GM18858 (cell line): ENCODE measurements around the gene UBE2E2.
A peak's percentile ranks its signal among the peaks of the same experiment; 100 is the strongest.
"Not testable (repeated sequence)": the region's sequence is repeated elsewhere in the genome, so short reads cannot be mapped to it uniquely, and the experiment has no call there.

Experiments used
- ATAC-seq: cut with Tn5 transposase; IDR thresholded peaks from one replicate; pipeline ENCODE4 v1.9.1; 2021; ENCODE audit not compliant: unreplicated experiment

Gene UBE2E2

DNA sequence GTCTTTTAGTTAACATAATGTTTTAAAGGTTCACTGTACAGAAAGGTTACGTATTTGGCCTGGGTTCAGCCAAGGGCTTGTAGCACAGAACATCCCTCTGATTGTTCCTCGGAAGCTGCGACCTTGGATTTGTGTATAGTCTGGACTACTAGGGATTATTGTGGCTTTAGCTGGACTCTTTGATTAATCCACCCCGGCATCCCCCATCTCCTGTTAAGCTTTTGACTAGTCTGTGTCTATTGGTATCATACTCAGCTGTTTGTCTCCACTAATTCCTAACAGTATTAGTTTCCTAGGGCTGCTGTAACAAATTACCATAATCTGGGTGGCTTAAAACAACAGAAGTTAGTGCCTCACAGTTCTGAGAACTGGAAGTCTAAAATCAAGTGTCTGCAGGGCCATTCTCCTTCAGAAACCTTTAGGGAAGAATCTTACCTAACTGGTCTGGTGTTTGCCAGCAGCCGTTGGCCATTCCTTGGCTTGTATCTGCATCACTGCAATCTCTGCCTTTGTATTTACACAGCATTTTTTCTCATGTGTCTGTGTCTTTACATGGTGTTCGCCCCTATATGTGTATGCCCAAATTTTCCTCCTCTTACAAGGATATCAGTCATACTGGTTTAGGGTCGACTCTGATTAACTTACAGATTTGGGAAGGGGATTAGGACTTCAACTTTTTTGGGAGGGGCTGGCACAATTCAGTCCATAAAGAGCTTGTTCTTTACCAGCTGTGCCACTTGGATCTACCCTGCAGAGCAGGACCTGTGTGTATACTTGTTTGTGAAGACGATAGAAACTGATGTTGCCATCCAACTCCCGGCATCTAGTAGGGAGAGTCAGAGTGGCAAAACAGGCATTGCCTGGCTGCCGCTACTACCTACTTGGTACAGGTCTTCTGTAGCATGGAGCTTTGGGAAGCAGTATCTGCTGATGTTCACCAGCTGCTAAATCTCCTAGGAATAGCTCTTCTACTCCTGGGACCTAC, 117.8 kb downstream of the UBE2E2 start:
- ATAC-seq: no peak

DNA sequence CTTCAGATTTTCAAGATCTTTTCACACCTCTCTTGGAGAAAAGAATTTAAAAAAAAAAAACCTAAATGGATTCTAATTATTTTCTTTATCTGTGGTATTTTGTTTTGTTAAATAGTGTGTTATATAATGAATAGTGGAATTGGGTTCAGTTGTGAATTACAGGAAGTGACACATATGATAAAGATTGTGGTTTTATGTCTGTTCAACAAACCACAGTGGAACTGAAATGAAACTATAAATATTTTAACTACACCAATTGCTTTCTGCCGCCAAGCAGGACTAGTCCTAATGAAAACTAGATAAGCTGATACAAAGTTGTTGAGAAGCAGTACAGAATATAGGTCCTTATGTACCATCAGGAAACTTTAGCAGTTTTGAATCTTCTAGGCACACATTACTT, 121.6 kb downstream of the UBE2E2 start:
- peak; percentile 54 for ATAC-seq

DNA sequence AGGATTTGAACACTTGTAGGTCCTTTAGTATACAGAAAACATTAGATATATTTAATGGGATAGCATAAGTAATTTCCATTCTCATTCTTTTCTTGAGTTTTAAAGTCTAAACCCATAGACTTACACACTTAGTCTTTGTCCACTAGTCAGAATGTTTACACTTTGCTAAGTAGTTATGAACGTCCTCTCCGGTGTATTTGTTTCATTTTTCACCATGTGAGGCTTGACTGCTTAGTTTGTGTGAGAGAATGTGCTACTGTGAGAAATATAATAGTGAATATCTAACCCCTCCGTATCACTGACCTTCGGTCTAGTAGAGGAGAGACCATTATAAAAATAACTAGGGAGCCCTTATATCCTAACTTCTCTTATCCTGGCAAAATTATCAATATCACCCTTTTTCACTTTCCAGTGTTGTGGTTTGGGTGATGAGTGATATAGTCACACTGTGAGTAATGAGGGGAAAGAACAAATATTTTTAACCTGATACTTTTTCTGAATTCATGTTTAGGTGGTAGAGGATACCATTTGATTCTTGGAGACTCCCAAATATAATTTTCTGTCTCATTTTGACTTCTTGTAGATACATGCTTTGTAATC, 122.4 kb downstream of the UBE2E2 start:
- peak; percentile 50 for ATAC-seq

DNA sequence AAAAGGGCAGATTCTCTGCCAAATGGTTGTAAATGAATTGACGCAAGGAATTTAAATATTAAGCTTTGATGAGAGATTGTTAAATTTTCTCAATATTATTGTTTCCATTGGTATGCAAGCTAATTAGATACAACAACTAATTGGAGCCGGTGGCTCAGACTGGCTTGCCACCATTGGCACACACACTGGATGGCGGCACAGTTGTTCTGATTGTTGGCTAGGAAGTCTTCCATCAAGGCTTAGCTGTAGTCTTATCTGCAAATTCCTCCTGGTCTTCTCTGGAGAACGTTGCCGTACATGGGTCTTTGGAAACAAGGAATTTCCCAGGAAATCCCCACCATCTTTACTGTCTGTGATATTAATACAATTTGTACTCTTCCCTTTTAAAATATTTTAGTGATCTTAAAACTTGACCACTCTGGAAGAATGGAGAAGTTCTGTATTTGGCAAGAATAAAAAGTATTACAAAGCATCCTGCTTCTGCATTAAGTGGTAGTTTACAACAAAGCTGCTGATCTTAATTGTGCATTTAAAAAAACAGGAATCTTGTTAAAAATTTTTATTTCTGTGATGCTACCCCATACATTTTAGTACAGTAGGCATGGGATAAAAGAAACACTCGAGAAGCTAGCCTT, 126.5 kb downstream of the UBE2E2 start:
- no peak for ATAC-seq

DNA sequence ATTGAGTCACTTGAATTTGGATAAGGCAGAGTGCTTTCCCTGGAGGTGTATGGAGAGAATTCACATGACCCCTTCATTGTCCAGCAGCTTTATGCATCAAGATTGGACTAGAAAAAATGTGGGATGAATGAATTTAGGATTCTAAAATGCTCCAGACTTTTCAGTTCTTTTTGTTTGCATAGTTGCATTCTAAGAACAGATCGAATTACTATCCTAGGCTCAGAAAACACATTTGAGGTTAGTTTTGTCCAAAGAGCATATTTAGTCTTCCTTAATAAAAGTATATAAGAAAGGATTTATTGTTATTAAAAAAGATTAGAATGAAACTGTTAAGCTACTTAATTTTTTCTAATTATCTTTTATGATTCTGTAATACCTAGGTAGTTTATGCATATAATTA, 127.4 kb downstream of the UBE2E2 start:
- no peak for ATAC-seq

DNA sequence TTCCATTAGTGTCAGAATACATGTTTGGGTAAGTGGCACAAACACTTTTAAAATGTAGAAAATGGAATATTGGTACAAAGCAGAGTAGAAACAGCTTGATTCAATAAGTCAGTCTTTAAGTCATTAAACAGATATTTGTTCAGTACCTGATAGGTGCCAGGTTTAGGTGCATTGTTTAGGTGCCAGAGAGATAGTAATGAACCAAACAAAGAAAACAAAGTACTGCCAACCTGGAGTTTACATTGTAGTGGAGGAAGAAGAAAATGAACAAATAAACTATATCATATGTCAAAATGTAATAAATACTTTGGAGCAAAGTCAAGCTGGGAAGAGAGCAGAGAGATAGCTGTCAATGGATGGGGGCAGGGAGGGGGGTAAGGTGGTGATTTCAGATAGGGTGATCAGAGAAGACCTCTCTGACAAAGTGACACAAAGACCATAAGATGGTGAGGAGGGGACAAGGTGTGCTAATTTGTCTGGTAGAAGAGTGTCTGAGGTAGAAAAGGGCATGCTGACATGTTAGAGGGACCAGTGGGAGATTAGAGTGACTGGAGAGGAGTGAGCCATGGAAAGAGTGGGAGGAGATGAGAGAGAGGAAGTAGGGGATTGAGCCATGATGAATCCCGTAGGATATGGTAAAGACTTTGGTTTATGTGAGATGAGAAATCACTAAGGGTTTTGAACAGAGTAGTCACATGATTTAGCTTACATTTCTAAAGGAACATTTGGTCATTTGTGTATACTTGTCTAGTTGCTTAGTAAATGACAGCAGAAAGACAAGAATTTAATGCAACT, 128.2 kb downstream of the UBE2E2 start:
- no peak for ATAC-seq

DNA sequence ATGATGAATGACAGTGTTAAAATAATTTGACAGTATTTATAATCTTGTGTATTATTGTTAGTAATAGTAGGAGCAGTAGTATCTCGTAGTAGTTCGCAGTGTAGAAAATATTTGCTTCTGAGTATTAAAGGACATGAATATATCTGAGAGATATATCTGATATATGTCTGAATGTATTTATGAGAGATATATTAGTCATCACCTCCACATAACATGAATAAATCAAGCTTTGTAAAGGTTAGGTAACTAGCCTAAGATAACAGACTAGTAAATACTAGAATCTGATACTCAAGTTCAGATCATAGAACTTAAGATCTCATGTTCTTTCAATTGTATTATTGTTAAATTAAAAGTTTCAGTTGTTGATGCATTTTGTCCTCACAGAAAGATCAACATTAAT, 130.5 kb downstream of the UBE2E2 start:
- no peak for ATAC-seq

DNA sequence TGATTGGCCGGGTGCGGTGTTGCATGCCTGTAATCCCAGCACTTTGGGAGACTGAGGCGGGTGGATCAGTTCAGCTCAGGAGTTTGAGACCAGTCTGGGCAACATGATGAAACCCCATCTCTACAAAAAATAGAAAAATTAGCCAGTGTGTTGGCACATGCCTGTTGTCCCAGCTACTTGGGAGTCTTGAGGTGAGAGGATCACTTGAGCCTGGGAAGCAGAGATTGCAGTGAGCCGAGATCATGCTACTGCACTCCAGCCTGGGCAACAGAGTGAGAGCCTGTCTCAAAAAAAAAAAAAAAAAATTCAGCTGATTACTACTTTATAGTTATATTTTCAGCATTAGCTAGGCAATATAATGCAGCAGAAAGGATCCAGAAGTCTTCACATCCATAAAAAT, 133.7 kb downstream of the UBE2E2 start:
- not testable (repeated sequence) for ATAC-seq

DNA sequence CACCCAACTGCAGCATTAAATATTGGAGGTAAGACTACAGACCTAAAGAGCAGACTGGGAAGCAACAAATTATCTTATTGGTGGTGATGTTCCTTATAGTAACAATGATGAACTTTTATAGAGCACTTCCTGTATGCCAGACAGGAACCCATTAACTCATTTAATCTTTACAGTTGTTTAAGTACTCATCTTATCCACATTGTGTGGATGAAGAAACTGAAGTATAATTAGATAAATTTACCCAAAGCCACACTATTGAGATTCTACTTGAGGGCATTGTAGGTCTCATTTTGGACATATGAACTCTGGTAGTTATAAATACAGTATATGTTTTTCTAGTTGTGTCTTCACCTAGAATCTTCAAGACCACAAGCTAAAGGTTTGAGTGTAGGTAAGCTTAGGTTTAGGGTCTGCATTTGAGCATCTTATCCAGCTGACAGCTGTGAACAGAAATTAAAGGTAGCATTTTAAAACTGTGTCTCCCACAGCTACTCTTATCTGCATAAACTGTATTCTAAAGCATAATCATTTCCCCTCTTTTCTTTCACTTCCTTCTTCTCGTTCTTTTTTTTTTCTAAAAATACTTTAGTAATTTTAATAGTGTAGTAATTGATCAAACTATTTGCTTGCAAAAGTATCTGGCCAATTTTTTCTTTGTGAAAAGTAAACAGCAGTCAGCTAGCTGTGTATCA, 138.2 kb downstream of the UBE2E2 start:
- peak; percentile 72 for ATAC-seq

DNA sequence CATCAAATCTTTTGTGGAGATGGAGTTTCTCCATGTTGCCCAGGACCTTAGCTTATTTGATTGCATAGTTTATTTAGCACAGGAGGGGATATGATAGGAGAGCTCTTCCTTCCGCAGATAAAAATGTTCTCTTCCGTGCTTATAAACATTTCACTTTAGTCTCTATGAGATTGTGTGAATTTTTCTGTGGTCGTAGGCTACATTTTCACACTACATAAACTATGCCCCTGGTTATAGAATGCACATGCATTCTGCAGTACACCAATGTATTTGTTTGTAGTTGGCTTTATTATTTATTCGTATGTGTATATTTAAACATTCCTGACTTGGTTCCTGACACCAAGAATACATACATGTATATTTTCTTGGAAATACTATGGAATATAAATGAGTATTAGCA, 139.2 kb downstream of the UBE2E2 start:
- no peak for ATAC-seq

DNA sequence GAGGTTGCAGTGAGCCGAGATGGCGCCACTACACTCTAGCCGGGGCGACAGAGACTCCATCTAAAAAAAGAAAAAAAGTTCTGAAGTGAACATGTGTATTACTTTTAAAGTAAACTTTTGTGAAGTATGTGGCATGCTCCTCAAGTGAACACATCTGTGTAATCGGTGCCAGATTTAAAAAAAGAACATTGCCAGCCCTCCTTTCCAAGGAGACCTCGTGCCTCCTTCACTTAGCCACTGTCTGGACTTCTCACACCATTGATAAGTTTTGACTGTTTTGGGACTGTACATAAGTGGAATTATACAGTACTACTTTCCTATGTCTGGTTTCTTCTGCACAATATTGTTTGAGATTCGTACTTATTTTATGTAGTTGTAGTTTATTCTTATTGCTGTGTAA, 140.4 kb downstream of the UBE2E2 start:
- ATAC-seq: no peak

DNA sequence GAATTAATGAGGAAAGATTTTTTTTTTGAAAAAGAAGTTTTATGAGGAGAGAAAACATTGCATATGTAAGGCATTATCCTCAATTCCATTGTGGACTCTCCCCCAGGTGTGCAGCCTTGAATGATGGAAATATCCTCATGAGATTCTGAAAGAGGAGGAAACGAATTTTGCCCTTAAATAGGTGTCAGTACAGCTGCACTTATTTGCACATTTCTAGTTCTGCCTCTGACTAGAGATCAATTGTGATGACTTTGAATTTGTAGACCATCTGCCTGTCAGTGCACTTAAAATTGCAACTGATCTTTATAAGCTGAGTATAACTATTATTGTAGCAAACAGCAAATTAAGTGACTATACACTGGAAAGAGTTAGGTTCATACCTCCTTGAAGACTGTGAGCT, 141.8 kb downstream of the UBE2E2 start:
- ATAC-seq: no peak

DNA sequence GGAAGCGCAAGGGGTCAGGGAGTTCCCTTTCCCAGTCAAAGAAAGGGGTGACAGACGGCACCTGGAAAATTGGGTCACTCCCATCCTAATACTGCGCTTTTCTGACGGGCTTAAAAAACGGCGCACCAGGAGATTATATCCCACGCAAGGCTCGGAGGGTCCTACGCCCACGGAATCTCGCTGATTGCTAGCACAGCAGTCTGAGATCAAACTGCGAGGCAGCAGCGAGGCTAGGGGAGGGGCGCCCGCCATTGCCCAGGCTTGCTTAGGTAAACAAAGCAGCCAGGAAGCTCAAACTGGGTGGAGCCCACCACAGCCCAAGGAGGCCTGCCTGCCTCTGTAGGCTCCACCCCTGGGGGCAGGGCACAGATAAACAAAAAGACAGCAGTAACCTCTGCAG, 146.3 kb downstream of the UBE2E2 start:
- ATAC-seq: not testable (repeated sequence)

DNA sequence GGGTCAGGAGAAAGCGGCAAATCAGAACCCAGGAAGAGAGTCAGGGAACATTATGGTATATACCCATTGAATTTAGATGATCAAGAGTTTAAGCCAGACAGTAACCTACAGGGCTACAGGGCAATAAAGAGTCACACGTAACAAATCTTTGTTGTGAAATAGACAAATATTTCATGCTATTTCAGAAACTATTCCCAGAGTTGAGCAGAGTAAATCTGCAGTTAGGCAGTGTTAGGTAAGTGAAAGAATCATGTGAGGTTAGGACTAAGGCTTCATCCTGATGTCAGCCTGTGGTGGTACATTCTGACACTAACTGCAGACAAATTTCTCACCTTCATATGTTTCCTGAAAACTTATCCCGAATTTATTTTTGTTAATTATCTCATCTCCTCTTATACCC, 153.0 kb downstream of the UBE2E2 start:
- no peak for ATAC-seq

DNA sequence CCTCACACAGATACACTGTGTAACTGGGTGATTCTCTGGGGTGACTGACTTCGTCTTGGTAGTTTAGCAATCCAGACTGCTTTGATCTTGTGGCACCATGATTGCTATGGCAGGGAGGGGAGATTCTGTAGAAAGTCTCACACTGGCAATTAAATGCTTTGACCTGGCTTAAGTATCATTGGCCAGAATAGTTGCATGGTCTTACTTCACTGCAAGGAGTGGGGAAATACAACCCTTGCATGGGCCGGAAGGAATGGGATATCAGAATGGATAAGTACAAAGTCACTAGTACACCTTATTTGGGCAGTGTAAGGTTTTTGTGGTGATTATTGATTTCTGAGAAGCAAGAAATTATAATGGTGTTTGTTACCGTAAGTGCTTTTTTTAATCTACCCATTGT, 153.8 kb downstream of the UBE2E2 start:
- no peak for ATAC-seq

DNA sequence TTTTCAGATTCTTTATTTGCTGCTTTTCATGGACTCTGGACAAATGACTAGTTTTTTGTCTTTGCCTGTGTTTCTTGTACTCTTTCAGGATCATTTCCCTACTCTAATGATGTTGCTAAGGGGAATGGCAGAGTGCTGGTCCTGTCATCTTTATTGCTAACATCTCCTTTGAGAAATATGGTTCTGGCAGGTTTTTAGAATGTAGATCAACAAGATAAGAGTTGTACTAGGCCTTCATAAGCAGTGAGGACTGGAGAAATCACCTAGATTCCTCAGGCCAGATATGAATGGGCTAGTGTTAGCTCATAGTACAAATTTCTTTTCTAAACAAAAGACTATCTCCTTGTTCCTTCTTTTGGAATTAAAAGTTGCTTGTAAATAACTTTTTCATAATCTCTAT, 156.0 kb downstream of the UBE2E2 start:
- no peak for ATAC-seq

DNA sequence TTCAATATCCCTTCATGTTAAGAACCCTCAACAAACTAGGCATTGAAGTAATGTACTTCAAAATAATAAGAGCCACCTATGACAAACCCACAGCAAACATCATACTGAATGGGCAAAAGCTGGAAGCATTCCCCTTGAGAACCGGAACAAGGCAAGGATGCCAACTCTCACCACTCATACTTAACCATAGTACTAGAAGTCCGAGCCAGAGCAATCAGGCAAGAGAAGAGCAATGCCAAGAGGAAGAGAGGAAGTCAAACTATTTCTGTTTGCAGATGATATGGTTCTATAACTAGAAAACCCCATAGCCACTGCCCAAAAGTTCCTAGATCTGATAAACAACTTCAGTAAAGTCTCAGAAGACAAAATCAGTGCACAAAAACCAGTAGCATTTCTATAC, 161.9 kb downstream of the UBE2E2 start:
- no peak for ATAC-seq

DNA sequence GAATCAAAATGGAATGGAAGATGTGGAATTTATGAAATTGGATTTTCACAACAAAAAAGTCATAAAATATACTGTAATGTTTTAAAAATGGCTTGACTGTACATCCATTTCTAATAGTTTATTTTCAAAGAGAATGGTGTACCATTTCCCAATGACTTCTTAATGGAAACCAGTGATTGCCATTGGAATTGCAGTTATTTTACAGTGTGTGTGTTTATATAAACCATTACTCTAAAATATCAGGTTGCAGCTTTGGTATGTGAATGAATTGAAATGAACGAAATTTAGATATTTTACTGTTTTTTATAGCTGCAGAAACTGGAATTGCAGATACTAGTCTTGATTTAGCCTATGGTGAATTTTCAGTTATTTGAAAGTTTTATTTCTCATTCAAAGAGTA, 165.6 kb downstream of the UBE2E2 start:
- ATAC-seq: no peak

DNA sequence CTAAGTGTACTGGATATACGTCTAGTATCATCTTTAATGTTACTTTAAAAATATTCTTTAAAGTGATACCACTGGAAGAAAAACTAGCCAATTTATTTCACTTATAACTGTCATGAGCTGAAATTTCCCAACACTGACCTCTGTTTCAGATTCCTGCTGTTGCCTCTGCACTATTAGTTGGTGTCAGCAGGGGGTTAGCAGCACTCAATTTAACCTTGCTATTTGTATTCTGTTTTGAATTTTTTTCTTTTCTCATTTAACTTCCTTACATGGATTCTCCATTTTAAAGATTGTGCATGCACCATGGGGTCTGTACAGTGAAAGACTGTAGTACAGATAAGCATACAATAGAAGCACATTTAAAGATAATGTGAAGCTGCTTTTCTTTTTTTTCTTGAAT, 169.2 kb downstream of the UBE2E2 start:
- ATAC-seq: no peak

DNA sequence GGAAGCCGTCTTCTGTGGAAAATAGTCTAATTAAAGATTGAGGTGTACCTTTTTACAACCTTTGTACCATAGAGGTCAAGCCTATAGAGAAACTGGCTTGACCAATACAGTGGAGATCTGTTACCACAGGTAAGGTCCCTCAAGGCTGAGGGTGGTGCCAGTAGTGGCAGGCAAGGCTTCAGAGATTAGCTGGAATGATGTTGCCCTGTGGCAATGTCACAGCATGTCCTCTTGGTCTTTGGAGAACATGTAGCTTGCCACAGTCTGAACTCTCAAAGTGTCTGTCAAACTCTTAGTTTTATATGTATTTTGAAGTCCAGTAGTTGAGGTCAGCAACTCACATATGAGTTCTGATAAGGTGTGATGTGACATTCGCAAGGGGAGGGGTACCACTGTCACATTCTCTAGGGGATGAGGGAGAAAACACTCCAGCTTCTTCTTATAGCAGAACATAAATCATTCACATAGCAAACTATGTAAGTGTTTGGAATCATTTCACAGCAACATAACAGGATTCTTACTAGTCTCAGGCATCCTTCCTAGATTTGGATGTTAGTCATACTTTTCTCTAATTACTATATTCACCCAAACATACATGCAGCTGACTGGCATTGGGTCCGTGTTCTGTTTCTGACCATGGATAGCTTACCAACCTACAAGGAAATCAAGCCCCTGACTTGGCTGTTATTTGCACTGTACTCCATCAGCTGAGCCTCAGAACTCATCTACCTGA, 173.6 kb downstream of the UBE2E2 start:
- ATAC-seq: no peak
